CMK (cell line): ENCODE data around the gene ZFYVE28.

ENCODE experiments used
- DNase-seq: peaks from one replicate; pipeline ENCODE4 v3.0.0-alpha.2; 2010; ENCODE audit warnings: low read depth

The ZFYVE28 gene

DNA sequence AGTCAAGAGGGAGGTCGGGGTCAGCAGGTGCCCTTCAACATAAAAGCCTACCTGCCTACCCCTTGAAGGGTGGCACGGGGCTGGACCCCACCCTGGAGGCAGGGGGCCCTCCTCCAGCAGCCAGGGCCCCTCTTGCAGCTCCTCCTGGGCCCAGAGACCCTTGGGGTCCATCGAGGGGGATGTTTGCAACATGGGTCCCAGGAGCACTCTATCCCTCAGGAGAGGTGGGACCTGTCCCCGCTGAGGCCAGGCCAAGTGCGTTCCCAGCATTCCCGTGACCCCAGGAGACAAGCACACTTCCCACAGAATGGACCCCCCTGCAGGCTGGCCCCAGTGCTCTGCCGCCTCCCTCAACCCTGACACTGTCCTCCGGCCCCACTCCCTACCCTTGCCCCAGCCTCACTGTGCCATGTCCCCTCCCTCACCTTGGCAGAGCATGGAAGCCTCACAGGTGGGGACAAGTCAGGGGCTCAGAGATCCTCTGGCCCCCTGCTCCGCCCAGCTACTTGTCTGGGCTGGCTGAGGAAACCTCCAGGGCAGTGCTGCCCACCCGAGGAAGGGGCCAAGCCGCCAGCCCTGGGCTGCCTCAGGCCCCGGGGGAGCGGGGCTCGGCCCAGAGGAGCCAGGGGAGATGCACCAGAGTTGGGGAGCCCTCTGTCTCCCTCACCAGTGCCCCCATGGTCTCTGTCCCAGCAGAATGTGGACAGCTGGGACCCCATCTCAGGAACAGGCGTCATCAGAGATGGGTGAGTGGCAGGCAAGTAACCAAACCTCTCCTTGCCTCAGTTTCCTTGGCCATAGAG lies 158.7 kb downstream of the ZFYVE28 start:
- DNase-seq = no peak

DNA sequence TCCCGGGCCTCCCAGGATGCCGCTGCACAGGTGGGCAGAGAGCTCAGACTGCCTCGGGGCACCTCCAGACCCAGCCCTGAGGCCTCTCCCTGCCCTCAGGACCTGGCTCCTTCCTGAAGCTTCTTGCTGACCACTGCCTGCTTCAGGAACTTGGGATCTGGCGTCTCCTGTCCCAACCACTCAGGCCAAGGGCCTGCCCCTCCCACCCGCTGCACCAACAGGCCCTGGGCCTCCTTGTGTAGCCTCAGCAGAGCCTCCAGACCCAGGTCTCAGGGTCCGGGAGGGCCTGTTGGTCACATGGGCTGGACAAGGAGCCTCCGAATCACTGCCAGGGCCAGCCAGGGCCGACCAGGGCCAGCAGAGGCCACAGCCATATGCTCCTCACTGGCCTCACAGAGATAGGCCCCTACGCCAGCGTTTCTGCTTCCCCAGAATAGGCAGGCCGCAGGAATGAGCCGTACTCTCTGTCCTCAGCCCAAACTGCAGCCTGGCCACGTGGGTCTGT lies 159.4 kb downstream of the ZFYVE28 start:
- no peak for DNase-seq

DNA sequence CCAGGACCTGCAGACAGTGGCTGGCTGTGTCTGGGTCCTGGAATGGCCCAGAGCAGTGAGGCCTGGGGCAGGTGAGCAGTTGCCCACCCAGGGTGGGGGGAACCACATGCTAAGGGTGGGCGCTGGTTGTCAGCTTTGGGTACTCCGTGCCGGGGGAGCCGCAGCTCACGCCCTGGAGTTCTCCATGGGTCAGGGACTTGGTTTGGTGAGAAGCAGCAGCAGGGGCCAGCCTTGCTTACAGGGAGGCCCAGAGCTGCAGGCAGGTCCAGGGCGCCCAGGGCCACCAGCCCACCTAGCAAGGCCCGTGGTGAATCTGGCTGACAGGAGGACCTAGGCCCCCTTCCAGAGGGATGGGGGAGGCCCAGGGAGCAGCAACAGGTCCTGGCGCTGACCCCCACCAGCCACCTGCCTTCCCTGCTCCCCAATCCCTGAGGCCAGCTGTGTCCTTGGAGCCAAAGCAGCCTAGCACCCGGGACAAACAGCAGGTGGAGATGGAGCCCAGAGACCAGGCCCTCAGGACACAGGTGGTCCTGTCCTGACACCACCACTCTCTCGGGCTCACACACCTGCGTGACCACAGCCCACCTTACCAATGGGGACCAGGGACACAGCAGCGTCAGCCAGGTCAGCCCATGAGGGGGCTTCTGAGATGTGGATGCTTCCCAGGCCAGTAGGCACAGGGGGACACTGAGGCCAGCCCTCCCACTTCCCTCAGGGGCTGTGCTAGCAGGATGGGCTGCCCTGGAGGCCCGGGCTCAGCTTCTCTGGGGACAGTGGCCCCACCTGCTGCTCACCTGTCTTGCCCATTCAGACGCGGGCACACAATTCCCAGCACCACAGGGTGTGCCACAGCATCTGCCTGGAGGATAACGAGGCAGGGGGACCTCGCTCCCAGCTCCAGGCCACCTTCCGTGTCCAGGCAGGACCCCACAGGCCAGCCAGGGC lies 160.1 kb downstream of the ZFYVE28 start:
- DNase-seq = no peak

DNA sequence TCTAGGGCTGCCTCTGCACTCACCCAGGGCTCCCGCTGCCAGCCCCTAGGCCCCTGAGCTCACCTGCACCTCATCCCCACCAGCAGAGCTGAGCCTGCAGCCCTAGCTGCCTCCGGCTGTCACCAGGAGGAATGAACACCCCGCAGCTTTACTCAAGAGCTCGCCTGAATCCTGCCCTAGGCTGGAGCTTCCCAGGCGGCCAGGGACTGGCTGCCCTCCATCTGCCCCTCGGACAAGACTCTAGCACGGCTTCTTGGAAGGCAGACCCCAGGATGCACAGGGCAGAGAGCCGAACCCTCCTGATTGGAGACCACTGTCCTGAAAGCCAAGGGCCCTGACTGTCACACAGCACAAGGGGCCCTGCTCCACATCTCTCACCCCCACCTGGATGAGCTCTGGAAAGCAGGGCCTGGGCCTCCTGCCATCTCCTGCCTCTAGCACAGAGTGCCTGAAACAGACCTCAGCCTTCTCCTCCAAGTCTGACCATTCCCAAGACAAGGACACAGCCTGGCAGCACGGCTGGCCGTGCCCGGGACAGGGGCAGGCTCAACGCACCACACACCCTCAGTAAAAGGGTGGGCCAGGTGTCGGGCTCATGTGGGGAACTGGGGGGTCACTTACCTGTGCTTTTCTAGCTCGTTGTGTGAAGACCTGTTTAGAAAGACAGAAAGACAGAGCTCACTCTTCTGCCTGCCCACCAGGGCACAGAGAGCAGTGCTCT lies 160.9 kb downstream of the ZFYVE28 start:
- no peak for DNase-seq

DNA sequence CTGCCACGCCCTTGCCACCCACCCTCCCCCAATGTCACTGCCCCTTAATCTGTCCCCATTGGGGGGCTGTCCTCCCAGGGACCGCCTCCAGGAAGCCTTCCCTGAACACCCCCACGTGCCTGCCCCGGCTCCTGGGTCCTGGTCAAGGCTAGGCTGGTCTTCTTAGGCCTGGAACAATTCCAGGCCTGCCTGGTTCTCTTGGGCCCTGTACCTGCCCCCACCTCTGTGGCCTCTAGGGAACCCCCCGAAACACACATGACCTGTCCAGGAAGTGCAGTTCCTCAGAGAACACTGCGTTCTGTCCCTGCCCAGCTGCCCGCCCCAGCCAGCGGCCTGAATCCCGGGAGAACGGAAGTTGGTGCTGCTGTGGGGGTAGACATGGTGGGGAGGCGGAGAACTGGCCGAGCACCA lies 161.7 kb downstream of the ZFYVE28 start:
- no peak for DNase-seq

DNA sequence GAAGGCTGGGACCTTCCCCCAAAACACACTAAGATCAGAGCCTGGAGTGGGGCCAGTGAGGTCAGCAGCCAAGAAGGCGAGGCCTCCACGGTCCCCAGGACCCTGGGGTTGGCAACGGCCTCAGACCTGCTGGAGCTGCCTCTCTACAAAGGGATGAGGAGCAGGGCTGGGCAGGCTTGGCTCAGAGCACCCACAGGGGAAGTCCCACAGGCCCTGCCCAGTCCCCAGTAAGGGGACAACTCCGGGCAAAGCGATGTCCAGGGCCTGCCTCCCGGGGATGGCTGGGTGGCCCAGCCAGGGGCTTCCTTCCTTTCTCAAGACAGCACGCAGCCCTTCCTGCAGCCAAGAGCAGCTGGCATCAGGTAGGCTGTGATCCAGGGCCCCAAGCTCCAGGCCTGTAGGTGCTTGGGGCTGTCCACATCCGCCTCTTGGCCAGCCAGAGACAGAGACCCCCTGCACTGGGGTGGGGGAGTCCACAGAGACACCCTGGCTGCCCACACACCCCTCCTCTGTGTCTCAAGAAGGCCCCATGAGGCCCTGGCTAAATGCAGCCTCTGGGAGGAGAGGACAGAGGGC lies 162.2 kb downstream of the ZFYVE28 start:
- DNase-seq = no peak

DNA sequence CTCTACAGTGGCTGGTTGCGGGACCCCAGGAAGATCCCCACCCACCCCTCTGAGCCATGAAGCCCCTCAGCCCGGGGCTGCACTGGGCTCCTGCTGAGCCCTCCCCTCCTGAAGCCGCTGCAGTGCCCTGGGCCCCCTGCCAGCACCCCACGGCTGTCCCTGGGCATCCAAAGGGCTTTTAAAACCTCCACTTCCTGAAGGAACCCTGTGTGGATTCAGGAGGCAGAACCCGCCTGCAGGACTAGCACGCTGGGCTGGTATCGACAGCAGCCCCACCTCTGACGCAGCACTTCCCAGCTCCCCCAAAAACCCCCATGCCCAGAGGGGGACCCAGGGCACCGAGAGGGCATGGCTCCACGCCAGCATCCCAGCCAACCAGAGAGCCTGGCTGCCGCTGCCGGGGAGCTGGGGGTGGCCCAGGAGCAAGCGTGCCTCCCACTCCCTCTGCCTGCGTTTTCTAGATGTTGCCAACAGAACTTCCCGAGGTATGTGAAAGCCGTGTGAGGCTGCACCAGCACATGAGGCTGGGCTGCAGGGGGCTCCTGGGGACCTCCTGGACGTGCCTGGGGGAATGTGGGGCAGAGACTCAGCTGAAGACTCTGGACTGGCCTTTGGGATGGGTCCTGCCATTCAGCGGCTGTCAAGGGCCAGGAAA lies 162.8 kb downstream of the ZFYVE28 start:
- no peak for DNase-seq

DNA sequence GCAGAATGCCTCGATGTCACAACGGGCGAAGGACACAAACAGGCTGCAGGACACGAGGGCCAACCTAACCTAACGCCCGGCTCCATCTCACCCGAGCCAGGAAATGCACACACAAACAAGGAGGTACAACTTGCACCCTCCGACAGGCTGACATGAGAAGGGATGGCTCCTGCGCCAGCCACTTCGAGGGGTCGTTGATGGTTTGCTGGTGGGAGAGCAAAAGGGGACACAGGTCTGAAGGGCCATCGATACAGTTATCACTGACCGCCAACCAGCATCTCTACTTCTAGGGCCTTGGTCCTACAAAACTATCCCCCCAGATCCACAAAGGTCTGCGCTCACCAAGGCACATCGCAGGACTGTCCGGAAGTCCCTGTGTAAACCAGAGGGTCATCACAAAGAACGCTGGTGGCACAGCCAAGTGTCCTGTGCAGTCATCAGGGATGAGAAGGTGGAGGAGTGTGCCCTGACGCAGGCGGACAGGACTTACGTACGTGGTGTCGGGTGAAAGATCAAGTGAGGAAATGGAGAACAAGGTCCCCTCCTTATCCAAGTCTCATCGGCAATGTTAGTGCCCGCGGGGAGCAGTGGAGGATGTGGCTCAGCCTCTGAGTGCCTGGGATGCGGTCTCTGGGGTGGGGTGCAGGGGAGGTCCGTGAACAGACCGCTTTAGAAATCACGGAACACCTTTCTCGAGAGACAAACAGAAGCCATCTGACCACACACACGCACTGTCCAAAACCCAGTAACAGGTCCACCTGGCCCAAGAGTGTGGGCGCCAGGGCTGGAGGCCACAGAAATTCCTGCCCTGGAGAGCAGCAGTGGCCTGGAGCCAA lies 163.6 kb downstream of the ZFYVE28 start:
- no peak for DNase-seq

DNA sequence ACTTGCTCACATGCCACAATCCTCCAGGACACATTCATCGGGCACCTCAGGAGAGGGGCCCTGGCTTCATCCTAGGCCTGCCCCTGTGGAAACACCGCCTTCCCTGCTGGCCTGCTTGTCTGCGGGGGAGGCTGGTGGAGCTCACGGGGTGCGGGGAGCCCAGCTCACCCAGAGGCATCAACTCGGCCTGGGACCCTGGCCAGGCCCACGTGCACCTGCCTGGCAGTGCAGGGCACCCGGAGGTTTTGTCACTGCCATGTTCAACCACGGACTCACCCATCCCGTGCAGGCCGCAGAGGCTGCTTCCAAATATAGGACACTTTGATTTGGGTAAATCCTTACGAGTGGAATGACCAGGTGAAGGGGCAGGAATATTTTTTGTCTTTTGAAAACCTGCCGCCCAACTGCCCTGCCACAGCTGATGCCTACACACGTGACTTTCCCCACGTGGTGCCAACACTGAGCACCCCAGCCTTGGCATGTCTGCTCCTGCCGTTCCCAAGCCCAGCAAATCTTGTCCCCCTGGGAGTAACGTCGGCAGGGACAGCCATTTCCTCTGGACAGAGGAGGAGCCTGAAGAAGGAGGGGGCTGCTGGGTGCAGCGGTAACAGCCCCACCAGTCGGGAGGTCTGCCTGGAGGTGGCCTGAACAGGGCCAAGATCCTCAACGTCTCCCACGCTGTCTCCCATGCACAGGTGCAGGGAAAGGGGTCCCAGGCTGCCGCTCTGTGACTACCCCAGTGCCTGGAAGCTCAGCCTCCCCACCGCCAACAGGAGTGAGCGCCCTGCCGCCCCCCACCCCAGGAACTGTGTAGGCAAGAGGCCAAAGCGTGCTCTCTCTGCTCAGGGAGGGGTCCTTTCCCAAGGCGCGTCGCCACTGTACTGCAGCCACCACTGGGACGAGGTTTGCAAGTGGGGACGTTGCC lies 165.0 kb downstream of the ZFYVE28 start:
- DNase-seq = no peak

DNA sequence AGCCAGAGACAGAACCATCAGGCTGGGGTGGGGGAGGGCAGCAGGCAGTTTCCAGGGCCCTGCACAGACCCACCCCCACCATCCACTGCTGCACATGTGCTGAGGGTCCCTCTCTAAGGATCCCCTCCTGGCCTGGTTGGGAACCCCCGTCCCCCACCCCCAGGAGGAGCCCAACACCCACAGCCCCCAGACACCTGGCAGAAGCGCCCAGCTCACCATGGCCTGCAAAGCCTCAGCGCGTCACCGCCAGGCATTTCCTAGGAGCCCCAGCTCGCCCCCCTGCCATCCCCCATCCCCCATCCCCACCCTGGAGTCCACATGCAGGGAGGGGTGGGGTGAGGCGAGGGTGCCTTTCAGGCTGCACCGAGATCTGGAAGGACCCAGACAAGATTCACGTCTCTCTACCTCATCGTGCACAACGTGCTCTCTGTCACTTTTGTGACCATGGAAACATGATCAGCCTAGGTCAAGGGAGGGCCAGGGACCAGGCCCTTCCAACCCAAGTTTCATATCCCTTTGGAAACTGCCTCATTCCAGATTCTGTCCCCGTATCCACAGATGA lies 165.8 kb downstream of the ZFYVE28 start:
- no peak for DNase-seq

DNA sequence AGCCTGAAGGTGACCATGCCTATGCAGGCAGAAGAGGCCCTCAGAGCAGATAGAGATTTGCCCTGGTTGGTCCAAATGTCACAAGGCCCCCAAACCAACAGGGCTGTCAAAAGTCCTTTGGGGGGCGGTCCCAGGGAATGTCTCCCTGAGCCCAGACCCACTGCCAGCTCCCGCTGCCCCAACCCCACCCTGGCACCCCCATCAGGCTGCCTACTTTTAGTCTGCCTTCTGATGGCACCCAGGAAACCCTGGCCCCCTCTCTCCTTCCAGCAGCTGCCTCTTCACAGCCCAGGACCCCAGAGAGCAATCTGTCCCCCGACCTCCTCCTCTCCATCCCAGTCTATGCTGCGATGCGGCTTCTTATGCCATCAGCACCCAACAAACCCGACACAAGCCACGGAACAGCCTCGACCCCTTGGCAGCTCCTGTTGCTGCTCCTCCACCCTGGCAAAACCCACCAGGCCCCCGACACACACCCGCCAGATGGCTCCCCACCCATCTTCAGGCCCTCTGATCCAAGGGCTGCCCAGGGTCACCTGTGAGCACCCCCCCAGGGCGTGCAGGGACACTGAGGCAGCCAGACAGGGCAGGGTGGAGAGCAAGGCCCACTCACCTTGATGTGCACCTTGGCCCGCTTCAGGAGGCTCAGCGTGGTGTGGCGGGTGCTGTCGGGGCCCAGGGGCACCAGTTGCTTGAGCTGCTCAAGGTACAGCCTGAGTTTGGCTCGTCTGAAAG lies 166.5 kb downstream of the ZFYVE28 start:
- DNase-seq = no peak

DNA sequence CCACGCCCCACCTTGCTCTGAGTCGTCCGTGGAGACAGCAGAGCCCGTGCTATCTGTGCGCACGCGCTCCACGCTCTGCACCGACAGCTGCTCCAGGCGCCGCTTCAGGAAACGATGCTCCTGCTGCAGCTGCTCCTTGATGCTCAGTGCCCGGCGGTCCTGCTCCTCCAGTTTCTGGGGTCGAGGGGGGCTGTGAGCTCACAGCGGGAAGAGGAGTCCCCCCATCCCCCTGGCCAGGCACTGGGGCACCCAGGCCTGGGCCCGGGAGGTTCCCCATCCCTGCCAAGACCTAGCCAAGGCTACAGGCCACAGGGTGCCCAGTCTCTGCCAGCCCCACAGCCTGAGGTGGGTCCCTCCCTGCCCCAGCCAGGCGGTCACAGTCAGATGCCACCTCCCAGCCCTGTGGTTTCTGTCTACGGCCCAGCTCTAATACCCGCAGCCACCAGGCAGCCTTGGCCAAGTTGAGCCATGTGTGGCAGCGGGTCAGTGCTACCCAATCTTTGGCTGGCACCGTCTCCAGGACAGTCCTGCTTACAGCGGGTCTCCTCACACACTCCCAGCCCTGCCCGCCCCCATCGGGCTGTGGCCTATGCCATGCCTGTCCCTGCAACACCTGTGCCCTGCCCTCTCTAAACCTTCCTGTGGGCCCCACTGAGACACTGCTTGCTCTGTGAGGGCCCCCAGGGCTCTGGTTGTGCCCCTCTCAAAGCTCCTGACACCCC lies 167.2 kb downstream of the ZFYVE28 start:
- DNase-seq = no peak

DNA sequence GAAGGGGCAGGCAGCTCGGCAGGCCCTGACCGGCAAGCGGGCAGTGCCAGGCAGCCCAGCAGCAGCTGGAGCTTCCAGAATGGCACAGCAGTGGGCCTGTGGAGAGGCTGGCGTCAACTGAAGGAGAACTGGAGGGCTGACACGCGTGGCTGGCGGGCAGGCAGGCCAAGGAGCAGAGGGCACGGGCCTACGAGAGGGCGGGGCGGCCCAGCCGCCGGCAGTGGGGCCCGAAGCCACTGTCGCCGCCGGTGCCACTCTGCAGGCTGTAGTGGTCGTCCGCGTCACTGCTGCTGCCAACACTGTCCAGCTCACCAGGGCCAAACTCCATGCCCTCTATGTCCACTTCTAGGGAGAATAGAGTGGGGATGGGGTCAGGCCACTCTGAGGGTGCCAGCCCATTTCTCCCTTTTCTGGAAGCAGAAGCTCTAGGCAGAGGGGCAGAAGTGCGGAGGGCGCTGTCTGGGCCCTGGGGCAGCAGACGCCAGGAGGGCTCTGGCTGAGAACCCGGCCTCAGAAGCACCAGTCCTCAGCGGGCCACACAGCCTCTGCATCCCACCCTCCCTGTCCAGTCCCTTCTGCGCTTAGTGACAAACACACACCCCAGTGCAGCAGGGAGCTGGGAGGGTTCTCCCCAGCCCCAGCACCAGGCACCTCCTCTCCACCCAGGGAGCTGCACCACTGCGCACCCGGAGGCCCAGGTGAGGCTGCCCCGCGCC lies 167.9 kb downstream of the ZFYVE28 start:
- DNase-seq = no peak

DNA sequence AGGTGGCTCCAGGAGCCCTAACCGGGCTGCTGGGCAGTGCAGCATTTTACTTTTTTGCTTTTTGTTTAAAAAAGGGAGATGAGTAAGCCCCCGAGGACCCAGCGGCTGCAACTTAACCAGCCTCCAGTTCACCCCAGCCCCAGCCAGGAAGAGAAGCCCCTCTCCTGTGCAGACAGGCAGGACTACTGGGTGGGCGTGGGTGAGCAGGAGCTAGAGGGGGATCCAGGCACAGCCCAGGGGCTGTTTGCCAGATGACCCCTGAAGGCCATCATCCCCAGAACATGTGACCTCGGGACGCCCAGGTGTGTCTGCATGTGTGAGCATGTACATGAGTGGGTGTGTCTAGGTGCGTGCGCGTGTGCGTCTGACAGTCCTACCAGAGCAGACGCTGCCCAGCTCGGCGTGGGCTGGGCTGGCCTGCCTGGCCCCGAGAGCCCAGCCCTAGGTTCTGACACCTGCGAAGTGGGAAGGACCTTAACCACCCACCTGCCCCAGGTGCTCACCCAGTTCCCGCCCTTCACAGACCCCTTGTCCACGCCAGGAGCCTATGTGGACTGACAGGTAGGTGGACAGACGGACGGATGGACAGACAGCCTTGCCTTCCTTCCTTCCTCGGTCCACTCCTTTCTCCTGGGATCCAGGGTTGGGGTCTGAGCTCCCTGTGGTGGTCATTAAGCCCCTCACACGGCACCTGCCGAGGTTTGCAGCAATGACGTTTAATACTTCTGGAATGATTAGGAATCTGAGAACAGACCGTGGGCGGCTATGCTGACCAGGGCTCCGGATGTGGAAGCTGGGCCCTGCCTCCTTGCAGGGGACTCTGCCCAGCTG lies 168.7 kb downstream of the ZFYVE28 start:
- no peak for DNase-seq

DNA sequence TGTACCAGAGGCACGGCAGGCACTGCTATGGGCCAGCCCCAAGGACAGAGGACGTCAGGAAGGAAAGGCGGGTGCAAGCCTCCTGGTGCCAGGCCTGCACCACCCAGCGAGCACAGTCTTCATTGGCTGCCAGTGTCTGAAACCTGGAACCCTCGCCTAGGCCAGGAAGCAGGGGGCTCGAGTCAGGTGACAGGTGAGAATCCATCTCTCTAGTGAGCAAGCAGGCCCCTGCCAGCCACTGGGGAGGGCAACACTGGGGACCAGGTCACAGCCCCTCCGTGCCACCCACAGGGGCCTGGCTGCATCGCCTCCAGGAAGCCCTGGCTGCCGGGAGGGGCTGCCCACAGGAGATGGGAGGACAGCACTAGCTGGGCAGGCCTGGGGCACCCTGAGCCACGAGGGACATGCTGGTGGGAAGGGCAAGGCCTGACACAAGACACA lies 169.6 kb downstream of the ZFYVE28 start:
- DNase-seq = no peak
